Measurements from ENCODE around the gene PCDHGA7. TPM values are rescaled to one million over a fixed set of nuclear protein-coding genes. Genes with fewer than 3 reads are reported as not detected.
"Not testable (repeated sequence)": the region's sequence is repeated elsewhere in the genome, so short reads cannot be mapped to it uniquely, and the experiment has no call there.

The PCDHGA7 gene
- total RNA-seq = 3.5 TPM

DNA sequence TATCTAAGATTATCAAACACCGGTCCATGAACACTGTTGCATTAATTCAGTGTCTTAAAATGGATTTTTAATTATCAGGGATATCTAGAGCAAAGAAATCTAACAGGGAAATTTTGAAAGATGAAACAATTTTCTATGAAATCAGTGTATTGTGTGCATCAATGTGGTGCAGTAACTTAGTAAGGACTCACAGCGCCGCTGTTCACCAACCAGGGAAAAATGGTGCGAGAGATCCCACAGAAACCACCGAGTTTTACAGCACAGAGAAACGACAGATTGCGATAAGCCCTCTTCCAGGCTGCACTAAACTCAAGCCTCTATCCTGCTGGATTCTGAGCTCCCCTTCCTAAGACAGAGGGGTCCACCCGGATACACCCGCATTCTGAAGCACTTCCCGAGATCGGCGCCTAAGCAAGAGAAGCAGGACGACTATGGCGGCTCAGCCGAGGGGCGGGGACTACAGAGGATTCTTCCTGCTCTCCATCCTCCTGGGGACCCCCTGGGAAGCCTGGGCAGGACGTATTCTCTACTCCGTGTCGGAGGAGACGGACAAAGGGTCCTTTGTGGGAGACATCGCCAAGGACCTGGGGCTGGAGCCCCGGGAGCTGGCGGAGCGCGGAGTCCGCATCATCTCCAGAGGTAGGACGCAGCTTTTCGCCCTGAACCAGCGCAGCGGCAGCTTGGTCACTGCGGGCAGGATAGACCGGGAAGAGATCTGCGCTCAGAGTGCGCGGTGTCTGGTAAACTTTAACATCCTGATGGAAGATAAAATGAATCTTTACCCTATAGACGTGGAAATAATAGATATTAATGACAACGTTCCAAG, at the start of gene PCDHGA7:
PCDHGA7 (plus strand) TSS at position 274 of the 826 bp plus-strand sequence; CDS start at position 432, 158 bp downstream.
- DNase-seq = no peak

DNA sequence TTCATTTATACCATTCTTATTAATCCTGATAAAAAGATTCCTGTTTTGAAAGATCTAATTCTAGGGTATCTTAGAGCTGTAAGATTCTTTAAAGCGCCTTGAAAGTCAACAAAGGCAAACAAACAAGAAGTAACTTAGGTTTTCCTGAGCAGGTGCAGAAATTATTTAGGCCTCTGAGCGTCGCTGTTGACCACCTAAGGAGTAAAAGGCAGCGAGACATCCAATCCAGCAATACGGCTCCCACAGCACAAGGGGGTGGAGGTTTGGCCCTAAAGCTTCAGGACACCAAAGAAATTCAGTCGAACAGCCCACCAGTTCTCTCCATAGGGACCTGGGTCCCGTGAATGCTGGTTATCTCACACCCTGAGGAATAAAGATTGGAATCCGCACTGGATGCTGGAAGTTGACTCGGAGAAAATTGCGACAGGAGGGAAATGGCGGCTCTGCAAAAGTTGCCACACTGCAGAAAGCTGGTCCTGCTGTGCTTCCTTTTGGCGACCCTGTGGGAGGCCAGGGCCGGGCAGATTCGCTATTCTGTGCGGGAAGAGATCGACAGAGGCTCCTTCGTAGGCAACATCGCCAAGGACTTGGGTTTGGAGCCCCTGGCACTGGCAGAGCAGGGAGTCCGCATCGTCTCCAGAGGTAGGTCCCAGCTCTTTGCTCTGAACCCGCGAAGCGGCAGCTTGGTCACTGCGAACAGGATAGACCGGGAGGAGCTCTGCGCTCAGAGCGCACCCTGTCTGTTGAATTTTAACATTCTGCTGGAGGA, 43.8 kb upstream of the PCDHGA7 start, which contains the start of gene PCDHGA2:
PCDHGA2 (plus strand) TSS at position 223 of the 769 bp plus-strand sequence.
- DNase-seq = no peak

DNA sequence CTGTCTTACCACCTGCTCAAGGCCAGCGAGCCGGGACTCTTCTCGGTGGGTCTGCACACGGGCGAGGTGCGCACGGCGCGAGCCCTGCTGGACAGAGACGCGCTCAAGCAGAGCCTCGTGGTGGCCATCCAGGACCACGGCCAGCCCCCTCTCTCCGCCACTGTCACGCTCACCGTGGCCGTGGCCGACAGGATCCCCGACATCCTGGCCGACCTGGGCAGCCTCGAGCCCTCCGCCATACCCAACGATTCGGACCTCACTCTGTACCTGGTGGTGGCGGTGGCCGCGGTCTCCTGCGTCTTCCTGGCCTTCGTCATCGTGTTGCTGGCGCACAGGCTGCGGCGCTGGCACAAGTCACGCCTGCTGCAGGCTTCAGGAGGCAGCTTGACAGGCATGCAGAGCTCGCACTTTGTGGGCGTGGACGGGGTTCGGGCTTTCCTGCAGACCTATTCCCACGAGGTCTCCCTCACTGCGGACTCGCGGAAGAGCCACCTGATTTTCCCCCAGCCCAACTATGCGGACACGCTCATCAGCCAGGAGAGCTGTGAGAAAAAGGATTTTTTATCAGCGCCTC, 41.7 kb upstream of the PCDHGA7 start:
- not testable (repeated sequence) for DNase-seq

DNA sequence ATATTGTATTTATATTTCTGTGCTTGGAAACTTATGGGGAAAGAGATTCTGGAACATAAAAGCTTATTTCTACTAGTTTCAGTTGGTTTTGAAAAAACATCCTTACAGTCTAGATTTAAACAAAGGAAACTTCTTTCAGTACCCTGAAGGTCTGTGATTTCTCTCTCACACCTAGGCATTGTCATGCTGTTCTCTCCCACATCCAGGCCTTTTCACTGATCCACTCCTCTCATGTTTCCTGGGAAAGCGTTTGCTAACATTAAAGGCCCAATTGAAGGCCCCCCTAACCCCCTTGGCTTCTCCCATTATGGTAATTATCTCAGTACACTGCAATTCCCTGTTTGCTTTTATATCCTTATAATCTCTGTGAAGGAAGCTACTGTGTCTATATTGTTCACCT, 39.8 kb upstream of the PCDHGA7 start:
- no peak for DNase-seq

DNA sequence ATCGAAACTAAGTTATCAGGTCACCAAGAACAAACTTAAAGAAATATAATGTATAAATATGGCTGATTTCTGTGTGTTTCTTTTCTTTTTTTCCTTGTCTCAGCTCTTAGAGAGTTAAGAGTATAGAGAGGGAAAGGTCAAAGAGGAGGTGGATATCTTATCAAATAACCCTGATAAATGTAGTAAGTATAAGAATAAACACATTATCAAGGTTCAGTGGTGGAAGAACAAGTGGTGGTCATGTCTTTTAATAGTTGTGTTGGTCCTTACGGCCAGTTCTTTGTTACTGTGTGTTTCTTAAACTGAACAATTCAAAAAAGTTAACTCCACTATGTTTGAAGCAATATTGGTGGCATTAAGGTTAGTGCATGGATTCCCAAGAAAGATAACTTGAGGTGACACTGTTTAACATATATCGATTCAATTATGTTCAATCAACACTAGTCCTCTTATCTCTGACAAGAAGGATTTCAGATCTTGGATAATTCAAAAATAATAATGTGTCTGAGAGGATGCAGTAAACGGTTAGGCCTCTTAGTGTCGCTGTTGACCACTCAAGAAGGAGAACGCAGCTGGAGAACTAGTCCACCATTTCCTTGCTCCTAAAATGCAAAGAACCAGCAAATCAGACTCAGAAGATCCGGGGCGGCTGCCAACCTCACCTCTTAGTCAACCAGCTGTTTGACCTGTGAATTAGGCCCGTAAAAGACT, 39.1 kb upstream of the PCDHGA7 start, which contains the start of gene PCDHGA3:
PCDHGA3 (plus strand) TSS at position 588 of the 711 bp plus-strand sequence. CDS start 205 bp downstream, outside the sequence.
- no peak for DNase-seq

DNA sequence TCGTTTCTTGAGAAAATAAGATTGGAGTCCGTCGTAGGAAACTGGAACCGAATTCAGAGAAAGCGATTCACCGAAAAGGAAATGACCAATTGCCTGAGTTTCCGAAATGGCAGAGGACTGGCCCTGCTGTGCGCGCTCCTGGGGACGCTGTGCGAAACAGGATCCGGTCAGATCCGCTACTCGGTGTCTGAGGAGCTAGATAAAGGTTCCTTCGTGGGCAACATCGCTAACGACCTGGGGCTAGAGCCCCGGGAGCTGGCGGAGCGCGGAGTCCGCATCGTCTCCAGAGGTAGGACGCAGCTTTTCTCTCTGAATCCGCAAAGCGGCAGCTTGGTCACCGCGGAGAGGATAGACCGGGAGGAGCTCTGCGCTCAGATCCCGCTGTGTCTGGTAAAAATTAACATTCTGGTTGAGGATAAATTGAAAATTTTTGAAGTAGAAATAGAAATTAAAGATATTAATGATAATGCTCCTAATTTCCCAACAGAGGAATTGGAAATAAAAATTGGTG, 38.5 kb upstream of the PCDHGA7 start:
- no peak for DNase-seq

DNA sequence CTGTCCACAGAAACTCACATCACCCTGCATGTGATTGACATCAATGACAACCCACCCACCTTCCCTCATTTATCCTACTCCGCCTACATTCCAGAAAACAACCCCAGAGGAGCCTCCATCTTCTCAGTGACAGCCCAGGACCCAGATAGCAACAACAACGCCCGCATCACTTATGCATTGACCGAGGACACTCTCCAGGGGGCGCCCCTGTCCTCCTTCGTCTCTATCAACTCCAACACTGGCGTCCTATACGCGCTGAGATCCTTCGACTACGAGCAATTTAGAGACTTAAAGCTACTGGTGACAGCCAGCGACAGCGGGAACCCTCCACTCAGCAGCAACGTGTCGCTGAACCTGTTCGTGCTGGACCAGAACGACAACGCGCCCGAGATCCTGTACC, 37.2 kb upstream of the PCDHGA7 start:
- no peak for DNase-seq

DNA sequence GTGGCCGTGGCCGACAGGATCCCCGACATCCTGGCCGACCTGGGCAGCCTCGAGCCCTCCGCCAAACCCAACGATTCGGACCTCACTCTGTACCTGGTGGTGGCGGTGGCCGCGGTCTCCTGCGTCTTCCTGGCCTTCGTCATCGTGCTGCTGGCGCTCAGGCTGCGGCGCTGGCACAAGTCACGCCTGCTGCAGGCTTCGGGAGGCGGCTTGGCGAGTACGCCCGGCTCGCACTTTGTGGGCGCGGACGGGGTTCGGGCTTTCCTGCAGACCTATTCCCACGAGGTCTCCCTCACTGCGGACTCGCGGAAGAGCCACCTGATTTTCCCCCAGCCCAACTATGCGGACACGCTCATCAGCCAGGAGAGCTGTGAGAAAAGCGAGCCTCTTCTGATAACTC, 36.5 kb upstream of the PCDHGA7 start:
- DNase-seq = not testable (repeated sequence)

DNA sequence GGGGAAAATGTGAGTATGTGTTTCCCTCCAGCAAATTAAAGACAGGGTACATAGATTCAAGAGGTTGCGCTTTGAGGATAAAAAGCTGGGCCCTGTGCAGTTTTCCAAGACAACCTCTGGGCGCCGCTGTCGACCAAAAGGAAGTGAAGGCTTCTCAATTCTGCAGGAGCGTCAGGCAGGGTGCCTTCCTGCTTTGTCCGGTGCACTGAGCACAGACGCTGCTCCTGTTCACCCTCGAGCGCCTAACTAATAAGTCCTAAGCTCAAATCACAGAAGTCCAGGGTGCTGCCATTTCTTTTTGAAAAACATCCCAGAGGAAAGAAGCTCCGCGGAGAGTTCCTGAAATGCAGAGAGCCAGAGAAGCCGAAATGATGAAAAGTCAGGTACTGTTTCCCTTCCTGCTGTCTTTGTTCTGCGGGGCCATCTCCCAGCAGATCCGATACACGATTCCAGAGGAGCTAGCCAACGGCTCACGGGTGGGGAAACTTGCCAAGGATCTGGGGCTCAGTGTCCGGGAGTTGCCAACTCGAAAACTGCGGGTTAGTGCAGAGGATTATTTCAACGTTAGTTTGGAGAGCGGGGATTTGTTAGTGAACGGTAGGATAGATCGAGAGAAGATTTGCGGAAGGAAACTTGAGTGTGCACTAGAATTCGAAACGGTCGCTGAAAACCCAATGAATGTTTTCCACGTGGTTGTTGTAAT, 32.5 kb upstream of the PCDHGA7 start, which contains the start of gene PCDHGB1:
PCDHGB1 (plus strand) TSS at position 183 of the 703 bp plus-strand sequence; CDS start at position 345, 162 bp downstream.
- DNase-seq = no peak

DNA sequence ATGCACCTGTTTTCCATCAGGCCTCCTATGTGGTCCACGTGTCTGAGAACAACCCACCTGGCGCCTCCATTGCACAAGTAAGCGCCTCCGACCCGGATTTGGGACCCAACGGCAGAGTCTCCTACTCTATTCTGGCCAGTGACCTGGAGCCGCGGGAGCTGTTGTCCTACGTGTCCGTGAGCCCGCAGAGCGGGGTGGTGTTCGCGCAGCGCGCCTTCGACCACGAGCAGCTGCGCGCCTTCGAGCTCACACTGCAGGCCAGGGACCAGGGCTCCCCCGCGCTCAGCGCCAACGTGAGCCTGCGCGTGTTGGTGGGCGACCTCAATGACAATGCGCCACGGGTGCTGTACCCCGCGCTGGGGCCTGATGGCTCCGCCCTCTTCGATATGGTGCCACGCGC, 31.0 kb upstream of the PCDHGA7 start:
- no peak for DNase-seq

DNA sequence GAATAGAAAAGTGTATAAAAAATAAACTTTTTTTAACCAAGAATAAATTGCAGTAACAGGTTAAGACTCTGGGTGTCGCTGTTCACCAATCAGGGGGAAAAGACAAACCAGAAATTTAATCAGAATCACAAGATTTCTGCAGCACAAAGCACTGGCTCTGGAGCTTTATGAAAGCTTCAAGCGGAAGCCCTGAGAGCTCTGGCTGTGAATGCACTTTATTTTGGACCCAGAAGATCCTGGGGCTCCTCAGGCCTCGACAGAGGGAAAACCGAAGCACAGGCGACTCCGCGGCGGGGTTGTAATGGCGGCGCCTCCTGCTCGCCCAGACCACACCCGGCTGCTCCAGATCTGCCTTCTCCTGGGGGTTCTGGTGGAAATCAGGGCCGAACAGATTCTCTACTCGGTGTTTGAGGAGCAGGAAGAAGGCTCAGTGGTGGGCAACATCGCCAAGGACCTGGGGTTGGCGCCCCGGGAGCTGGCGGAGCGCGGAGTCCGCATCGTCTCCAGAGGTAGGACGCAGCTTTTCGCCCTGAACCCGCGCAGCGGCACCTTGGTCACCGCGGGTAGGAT, 27.6 kb upstream of the PCDHGA7 start, which contains the start of gene PCDHGA4:
PCDHGA4 (plus strand) TSS at position 122 of the 570 bp plus-strand sequence; CDS start at position 209, 87 bp downstream.
- no peak for DNase-seq

DNA sequence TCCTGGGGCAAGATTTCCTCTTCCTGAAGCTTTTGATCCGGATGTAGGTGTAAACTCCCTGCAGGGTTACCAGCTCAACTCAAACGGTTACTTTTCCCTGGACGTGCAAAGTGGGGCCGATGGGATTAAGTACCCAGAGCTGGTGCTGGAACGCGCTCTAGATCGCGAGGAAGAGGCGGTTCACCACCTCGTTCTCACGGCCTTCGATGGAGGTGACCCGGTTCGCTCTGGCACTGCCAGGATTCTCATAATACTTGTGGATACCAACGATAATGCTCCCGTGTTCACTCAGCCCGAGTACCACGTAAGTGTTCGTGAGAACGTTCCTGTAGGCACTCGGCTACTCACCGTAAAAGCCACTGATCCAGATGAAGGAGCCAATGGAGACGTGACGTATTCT, 26.9 kb upstream of the PCDHGA7 start:
- DNase-seq = no peak

DNA sequence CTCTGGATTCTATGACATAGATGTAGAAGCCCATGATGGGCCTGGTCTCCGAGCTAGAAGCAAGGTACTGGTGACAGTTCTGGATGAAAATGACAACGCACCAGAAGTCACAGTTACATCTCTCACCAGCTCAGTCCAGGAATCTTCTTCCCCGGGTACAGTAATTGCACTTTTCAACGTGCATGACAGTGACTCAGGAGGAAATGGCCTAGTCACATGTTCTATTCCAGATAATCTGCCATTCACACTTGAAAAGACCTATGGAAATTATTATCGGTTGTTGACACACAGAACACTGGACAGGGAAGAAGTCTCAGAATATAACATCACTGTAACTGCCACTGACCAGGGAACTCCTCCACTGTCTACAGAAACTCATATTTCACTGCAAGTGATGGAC, 26.4 kb upstream of the PCDHGA7 start:
- no peak for DNase-seq

DNA sequence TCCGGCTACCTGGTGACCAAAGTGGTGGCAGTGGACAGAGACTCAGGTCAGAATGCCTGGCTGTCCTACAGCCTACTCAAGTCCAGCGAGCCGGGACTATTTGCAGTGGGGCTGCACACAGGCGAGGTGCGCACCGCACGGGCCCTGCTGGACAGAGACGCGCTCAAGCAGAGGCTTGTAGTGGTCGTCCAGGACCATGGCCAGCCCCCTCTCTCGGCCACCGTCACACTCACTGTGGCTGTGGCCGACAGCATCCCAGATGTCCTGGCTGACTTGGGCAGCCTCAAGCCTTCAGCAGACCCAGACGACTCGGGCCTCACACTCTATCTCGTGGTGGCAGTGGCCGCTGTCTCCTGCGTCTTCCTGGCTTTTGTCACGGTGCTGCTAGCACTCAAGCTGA, 25.6 kb upstream of the PCDHGA7 start:
- no peak for DNase-seq

DNA sequence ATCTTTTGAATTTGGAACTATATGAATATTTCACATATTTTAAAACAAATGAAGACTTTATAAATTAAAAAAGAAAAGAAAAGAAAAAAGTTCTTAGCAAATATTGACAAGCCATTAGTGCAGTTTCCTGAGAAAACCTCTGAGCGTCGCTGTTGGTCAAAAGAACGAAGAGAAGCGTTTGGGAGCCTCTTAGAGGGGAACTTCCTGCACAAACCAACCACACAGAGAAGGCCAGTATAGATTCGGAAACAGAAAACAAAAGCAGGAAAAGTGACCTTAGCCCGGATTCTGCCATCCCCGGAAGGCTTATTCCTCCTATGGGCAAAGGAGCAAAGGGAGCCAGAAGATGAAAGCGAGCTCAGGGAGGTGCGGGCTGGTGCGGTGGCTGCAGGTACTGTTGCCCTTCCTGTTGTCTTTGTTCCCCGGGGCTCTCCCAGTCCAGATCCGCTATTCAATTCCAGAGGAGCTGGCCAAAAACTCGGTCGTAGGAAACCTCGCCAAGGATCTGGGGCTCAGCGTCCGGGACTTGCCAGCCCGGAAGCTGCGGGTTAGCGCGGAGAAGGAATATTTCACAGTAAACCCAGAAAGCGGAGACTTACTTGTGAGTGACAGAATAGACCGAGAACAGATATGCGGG, 22.6 kb upstream of the PCDHGA7 start, which contains the start of gene PCDHGB2:
PCDHGB2 (plus strand) TSS at position 205 of the 637 bp plus-strand sequence; CDS start at position 347, 142 bp downstream.
- no peak for DNase-seq

DNA sequence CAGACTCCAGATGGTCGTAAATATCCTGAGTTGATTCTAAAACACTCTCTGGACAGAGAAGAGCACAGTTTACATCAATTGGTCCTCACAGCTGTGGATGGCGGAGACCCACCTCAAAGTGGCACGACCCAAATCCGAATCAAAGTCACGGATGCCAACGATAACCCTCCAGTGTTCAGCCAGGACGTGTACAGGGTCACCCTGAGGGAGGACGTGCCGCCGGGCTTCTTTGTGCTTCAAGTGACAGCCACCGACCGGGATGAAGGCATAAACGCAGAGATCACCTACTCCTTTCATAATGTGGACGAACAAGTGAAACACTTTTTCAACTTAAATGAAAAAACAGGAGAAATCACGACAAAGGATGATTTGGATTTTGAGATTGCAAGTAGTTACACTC, 21.9 kb upstream of the PCDHGA7 start:
- DNase-seq = no peak

DNA sequence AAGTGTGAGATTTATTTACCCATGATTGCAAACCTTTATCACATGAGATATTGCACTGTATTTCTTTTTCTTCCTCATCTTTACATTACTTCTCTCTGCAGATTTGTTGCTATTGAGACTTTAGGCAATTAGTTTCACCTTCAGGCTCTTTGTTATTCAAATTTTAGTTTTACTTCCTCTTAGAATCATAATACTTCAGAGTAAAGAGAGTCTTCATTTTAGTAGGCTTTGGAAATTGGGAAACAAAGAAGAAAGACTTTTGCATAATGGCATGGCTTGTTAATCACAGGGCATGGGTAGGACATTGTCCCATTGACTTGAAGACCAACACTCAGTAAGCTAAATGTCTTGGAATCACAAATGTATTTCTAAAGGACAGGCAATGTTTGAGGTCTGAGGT, 19.8 kb upstream of the PCDHGA7 start:
- DNase-seq = no peak

DNA sequence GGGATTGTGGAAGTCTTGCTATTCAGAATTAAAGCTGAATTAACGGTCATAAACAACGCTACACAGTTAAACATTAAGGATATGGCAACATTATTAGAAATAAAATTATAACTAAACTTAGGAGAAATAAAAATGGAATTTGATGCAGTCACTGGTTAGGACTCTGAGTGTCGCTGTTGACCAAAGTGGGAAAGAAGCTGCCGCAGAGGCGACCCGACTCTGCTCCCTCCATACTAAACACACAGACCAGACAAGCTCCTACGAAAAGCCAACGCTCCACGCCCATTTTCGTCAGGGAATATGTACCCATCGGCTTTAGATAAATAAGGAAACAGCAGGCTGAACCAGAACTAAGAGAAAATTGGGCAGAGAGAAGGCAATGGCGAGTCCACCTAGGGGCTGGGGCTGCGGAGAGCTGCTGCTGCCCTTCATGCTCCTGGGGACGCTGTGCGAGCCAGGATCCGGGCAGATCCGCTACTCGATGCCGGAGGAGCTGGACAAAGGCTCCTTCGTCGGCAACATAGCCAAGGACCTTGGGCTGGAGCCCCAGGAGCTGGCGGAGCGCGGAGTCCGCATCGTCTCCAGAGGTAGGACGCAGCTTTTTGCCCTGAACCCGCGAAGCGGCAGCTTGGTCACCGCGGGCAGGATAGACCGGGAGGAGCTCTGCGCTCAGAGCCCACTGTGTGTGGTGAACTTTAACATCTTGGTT, 18.4 kb upstream of the PCDHGA7 start, which contains the start of gene PCDHGA5:
PCDHGA5 (plus strand) TSS at position 211 of the 709 bp plus-strand sequence; CDS start at position 380, 169 bp downstream.
- no peak for DNase-seq
